Cardiac atrium fibroblast (primary cell): ENCODE measurements around the gene IER5L. TPM values are rescaled to one million over a fixed set of nuclear protein-coding genes. Genes with fewer than 3 reads are reported as not detected.

Experiments used
- total RNA-seq: library from RNA; depleted of rRNA; stranded (reverse); fragments of >200 nt; gene quantifications from 2 replicates; pipeline ENCODE4 v1.2.3, GENCODE V29; 2015

IER5L gene
- total RNA-seq: 55.6 and 58.3 TPM in 2 replicates

GRCh38 chr9:129177791-129178567, at the start of gene IER5L:
Gene IER5L (minus strand): TSS chr9:129178261. CDS start chr9:129178052, 209 bp downstream.

Other genes starting within 250 kb of the IER5L start
- gene DOLK, start 230.7 kb downstream of the IER5L start, total RNA-seq: 28.3 and 29.3 TPM in 2 replicates
- 26.5 and 33.2 TPM in 2 replicates for gene NUP188, start 230.6 kb downstream of the IER5L start, total RNA-seq
- 32.7 and 36.5 TPM in 2 replicates for gene SH3GLB2, start 149.9 kb downstream of the IER5L start, total RNA-seq
- gene MIGA2, start 141.6 kb downstream of the IER5L start, total RNA-seq: 16.6 and 31.9 TPM in 2 replicates
- 10.3 and 11.2 TPM in 2 replicates for gene DOLPP1, start 97.2 kb downstream of the IER5L start, total RNA-seq
- gene CRAT, start 67.5 kb downstream of the IER5L start, total RNA-seq: 49.8 and 54.1 TPM in 2 replicates
- 141 and 146 TPM in 2 replicates for gene PTPA, start 66.8 kb downstream of the IER5L start, total RNA-seq